Measurements from ENCODE around the gene GALNT10.
A peak's percentile ranks its signal among the peaks of the same experiment; 100 is the strongest.

Gene GALNT10

DNA sequence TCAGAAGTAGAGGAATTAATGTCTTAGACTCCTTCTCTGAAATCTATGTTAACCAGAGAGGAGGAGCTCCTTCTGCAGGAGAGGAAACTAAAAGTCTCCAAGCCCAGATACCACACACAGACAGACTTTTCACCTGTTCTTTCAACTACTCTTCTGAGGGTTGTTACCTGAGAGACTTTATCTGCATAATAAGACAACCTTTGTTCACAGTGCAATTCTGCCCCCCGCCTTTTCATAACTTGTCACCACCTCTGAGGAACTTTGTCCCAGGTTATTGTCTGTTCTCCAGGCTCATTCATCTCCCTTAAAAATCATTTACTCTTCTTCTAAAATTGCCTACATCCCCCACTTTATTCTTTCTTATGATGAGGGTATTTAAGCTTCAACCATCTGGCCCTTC, 9.4 kb upstream of the GALNT10 start:
- TF ChIP-seq, protein P1, sequence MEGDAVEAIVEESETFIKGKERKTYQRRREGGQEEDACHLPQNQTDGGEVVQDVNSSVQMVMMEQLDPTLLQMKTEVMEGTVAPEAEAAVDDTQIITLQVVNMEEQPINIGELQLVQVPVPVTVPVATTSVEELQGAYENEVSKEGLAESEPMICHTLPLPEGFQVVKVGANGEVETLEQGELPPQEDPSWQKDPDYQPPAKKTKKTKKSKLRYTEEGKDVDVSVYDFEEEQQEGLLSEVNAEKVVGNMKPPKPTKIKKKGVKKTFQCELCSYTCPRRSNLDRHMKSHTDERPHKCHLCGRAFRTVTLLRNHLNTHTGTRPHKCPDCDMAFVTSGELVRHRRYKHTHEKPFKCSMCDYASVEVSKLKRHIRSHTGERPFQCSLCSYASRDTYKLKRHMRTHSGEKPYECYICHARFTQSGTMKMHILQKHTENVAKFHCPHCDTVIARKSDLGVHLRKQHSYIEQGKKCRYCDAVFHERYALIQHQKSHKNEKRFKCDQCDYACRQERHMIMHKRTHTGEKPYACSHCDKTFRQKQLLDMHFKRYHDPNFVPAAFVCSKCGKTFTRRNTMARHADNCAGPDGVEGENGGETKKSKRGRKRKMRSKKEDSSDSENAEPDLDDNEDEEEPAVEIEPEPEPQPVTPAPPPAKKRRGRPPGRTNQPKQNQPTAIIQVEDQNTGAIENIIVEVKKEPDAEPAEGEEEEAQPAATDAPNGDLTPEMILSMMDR (IDR thresholded peaks at IDR 0.05; ENCODE audit: low read depth, low read length): no peak
- no peaks in the 10 kb centered on the region for H3K9me3 ChIP-seq (ENCODE audit: severe bottlenecking)
- H3K27me3 ChIP-seq (ENCODE audit: insufficient read depth, low read depth, severe bottlenecking): no peaks in the 10 kb centered on the region
- H3K27ac ChIP-seq: no peak overlapping the region
- no peak overlapping the region for H3K4me3 ChIP-seq (ENCODE audit: low read depth, low read length)
- no peaks in the 10 kb centered on the region for H3K36me3 ChIP-seq
- no peak for DNase-seq

DNA sequence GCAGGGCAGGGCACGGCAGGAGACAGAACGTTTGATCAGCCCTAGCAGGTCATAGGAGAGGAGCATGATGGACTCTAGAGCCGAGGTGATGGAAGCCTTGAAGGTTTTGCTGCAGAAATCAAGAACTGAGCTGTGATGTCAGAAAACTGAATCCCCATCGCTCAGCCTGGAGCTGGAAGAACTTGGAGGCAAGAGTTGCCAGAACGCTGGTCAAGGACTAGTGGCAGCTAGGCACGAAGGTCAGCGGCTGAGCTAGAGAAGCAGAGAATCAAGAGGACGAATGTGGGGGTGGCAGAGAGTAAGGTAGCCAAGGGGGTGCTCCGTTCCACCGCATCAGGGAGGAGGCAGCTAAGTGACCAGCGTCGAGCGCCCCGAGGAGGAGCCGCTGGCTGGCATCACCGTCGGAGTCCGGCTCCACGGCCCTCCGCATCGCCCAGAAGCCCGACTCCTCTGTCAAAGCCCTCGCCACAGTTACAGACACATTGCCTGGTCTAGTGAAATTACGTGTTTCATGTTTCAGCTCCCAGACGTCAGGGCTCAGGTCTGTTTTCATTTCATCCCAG, 1.2 kb upstream of the GALNT10 start:
- Histone ChIP-seq H3K27me3 (ENCODE audit: insufficient read depth, low read depth, severe bottlenecking) (peaks cover 3% of the 10 kb centered on the region), H3K9me3 (ENCODE audit: severe bottlenecking) (no peaks in the 10 kb centered on the region), H3K36me3 (no peaks in the 10 kb centered on the region), H3K4me3 (ENCODE audit: low read depth, low read length) (no peak overlapping the region; the same call in 1 of the 2 replicates), H3K27ac (no peak overlapping the region)
- DNase-seq: no peak
- TF ChIP-seq, protein P1 (IDR thresholded peaks at IDR 0.05; ENCODE audit: low read depth, low read length): no peak

DNA sequence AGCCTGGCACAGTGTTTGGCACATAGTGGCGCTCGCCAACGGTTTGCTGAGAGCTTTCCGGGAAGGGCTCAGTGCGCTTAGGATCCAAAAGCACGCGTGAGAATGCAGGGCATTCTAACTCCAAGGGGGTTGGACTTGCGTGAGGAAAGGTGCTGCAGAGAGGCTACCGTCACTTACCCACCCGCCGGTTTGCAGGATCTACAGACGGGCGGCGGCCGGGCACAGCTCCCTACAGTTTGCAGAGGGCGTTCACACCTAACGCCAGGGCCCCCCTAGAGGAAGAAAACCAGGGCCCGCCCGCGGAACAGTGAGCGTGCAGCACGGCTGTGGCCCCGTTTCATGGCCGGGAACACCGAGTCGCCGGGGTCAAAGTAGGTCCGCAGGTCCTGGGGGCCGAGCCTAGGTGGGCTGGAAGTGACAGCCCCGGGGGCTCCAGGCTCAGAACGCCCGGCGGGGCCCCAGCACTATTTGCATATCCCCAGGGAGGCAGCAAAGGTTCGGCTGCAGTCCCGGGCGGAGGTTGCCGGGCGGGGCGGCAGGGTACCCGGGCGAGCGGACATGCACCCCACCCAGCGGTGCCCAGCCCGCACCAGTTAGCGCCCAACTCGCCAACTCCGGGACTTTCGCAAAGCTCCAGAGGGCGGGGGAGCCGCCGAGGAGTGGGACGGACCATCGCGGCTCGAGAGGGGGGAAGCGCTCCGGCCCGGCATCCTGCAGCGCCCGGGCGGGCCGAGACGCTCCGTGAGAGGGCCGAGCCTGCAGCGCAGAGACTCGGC, 526 bp upstream of the GALNT10 start:
- TF ChIP-seq, protein P1 (IDR thresholded peaks at IDR 0.05; ENCODE audit: low read depth, low read length): peak; percentile 36; the same call in 1 of the 2 replicates
- H3K27ac ChIP-seq: peak overlapping the region; percentile 27
- peaks cover 3% of the 10 kb centered on the region for H3K27me3 ChIP-seq (ENCODE audit: insufficient read depth, low read depth, severe bottlenecking)
- H3K9me3 ChIP-seq (ENCODE audit: severe bottlenecking): no peaks in the 10 kb centered on the region
- H3K36me3 ChIP-seq: no peaks in the 10 kb centered on the region
- DNase-seq: peak; percentile 68
- H3K4me3 ChIP-seq (ENCODE audit: low read depth, low read length): peak overlapping the region; percentile 92

DNA sequence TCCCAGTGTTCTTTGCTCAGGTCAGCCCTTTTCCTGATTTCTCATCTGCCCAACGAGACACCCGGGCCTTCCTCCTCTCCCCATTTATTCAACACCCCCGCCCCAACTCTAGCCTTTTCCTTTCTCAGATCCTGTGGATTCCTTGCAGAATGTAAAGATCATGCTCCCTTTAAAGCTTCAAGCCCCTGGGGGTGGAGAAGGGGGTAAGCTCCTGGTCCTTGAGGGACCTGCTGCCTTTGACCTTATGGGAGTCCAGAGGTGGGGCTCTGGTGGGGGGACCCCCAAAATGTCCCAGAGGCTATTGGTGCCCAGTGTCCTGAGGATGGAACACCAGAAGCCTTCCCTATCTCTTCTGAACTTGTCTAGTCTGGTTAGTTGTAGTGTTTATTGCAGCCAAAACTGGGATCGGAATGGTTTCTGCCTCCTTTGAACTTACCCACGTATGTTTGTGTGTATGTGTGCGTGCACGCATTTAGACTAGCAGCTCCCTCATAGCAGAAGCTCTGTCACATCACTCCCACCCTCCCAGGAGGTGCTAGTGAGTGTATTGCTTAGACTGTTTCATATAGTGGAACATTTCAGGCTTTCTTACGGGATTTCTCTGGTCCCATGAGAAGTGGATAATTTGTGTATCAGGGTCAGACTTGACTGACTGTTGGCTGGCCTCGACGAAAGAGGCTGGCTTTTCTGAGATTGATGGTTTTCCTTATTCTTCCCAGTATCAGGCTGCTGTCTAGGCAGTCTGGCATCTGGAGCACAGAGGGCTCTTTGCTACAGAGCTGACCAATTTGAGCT, 1.1 kb downstream of the GALNT10 start:
- DNase-seq: no peak
- no peak overlapping the region for H3K27ac ChIP-seq
- peaks cover 3% of the 10 kb centered on the region for H3K27me3 ChIP-seq (ENCODE audit: insufficient read depth, low read depth, severe bottlenecking)
- H3K9me3 ChIP-seq (ENCODE audit: severe bottlenecking): no peaks in the 10 kb centered on the region
- TF ChIP-seq, protein P1 (IDR thresholded peaks at IDR 0.05; ENCODE audit: low read depth, low read length): no peak
- no peak overlapping the region for H3K4me3 ChIP-seq (ENCODE audit: low read depth, low read length)
- H3K36me3 ChIP-seq: no peaks in the 10 kb centered on the region

DNA sequence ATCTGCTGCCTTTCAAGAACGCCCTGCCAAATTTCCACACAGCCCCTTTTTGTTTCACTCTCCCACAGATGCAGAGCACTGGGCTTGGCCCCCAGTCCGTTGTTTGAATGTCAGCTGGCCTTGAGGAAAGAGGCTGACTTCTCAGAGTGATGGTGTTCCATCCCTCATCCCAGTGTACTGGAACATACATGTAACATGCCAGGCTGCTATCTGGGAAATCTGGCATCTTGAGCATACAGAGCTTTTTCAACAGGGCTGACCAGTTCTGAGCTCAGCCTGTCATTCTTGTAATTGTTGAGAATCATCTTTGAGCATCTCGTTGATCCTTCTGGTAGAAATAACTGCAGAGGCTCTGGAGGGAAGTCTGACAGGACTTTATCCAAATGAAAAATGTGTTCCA, 2.8 kb downstream of the GALNT10 start:
- TF ChIP-seq, protein P1 (IDR thresholded peaks at IDR 0.05; ENCODE audit: low read depth, low read length): no peak
- H3K27ac ChIP-seq: no peak overlapping the region
- no peak for DNase-seq
- no peak overlapping the region for H3K4me3 ChIP-seq (ENCODE audit: low read depth, low read length)
- no peaks in the 10 kb centered on the region for H3K9me3 ChIP-seq (ENCODE audit: severe bottlenecking)
- peaks cover 3% of the 10 kb centered on the region for H3K27me3 ChIP-seq (ENCODE audit: insufficient read depth, low read depth, severe bottlenecking)
- H3K36me3 ChIP-seq: no peaks in the 10 kb centered on the region

All from WERI-Rb-1 (cell line).